ENCODE data around the gene AK4.

DNA sequence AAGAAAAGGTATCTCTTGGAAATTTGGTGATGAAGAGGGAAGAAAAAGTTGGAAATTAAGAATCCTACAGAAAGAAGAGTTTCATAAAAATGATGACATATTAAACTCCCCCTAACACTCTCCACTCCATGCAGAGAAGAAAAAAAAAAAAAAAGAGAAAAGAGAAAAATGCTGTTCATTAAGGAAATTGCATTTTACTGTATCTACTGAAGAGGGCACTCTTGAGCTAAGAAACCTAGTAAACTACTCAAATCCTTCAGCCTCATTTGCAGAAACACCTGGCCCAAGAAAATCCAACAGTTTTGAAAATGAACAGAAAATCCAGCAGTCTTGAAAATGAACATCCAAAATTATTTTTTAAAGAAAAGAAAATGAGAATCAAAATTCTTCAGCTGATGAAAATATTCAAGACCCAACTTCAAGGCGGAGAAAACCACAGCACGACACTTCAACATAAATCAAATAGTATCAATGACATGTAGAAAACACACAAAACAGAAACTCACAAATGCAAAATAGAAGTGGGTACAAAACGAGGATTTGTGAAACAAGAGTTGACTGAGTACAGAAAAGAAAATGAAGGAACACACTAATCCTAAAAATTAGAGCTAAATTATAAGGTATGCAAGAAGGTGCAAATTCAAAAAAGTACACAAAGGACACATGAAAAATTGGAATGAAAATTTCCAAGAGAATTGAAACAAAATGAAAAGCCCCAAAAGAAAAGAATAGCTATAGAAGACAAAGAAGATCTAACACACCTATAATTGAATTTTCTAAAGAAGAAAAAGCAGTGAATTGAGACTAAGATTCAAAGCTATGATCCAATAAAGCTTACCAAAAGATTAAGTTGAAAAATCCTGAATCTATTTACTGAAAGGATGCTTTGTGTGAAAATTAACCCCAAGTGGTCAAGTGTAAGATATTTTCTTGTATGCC lies 88.1 kb downstream of the AK4 start:
- TF ChIP-seq CTCF (conservative IDR thresholded peaks at IDR 0.05) (peak; percentile 87), EZH2 (IDR thresholded peaks at IDR 0.05; ENCODE audit: low read depth) (no peak)

All from PC-9 (cell line).